Left hindlimb (tissue), 1 donor: ENCODE measurements around the gene ABCC4.
"Not testable (repeated sequence)": the region's sequence is repeated elsewhere in the genome, so short reads cannot be mapped to it uniquely, and the experiment has no call there.

Experiments
- DNase-seq: peaks from one replicate; pipeline ENCODE4 v3.0.0-alpha.2; 2018

ABCC4 gene

DNA sequence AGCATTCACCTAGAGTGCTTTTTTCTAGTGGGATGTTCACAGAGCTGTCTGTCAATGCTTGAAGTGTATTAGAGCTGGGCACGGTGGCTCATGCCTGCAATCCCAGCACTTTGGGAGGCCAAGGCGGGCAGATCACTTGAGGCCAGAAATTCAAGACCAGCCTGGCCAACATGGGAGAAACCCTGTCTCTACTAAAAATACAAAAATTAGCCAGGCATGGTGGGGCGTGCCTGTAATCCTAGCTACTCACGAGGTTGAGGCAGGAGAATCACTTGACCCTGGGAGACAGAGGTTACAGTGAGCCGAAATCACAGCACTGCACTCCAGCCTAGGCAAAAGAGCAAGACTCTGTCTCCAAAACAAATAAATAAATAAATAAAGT, 108.7 kb downstream of the ABCC4 start:
- not testable (repeated sequence) for DNase-seq

DNA sequence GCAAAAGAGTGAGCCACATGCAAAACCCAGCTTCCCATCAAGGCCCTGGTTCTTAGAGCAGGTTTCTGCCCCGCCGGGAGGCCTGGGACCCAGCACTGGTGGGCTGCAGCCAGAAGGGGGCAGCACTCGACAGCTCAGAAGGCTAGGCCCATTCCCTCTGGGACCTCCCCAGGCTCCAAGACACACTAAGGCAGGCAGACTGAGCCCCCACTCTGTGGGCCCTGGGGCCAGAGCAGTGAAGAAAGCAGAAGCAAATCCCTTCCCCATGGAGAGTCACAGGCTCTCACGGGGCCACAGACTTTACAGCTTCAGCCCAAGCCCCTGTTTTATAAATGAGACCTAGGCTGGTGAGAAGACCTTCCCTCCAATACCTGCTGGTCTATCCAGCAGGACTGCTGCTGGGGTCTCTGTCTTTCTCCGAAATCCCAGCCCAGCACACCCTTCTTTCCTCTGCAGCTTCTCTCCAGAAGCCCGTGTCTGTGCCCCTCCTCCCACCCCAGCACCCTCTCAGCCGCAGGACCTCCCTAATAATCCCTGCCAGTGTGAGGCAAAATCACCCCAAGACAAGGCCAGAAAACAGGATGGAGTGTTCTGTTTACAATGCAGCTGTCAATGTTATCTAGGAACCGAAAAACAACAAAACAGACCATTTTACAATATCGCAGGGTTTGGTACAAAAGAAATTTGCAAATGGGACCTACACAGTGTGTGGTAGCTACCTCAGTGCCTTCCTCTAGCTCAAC, 109.3 kb downstream of the ABCC4 start:
- DNase-seq: peak; percentile 52

DNA sequence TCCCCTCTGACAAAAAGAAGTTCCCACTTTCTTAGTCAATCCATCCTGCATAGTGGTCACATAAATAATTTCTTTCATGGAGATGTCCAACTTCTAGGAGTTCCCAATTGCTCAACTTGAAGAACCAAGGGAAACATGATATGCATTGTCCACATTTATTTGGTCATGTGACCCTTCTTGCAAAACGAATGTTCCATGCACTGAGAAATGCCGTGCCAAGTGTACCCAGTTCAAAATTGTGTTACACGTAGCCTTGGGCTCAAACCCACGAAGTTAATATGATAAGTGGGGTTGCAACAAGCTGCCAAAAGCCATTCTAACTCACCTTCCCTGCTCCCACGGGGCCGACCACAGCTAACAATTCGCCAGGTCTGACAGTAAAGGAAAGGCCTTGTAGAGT, 113.1 kb downstream of the ABCC4 start:
- DNase-seq: no peak

DNA sequence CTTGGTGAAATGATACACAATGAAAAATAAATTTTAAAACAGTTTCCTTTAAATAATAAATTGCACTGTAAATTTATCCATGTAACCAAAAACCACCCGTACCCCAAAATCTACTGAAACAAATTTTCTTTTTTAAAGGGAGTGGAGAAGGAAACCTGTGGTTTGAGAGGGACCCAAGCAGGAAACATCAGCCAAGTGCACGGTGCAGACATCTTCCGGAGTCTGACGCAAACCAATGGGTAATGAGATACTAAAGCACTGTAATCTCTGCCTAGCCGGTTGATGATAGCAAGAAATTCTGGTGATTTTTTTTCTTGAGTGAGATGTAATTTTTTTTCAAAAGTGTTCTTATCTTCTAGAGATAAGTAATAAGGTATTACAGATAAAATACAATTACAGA, 115.4 kb downstream of the ABCC4 start:
- DNase-seq: no peak

DNA sequence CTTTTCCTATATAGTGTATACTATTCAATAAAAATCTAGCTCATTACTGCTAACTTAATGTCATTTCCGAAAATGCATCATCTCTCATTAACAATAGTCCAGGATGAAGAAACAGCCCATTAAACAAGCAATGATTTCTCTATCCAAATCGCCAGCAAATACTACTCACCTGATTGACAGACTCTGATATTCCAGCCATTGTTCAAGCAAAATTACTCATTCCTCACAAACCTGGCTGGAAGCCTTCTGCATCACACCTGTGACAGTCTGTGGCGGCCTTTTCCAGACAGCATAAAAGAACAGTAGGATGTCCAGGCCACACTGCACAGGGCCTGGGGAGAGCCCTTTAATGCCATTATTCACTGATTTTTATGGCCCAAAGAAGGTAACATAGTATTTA, 115.9 kb downstream of the ABCC4 start:
- DNase-seq: no peak

DNA sequence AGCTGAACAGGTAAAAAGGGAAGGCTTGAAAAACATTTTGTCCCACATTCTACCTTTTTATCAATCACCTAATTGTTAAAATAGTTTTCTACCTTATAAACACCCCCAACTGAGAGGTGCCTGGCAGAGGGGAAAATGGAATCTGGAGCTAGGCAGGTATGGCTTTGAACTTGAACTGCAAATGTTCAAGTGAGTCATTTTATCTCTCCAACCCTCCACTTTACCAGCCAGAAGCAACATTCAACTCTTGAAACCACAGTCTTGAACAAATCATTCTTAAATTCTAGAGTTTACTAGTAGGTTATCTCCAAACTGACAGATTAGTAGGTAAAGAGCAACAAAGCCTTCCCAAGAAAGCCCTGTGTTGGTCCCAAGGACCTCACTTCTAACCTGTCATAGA, 116.9 kb downstream of the ABCC4 start:
- no peak for DNase-seq

DNA sequence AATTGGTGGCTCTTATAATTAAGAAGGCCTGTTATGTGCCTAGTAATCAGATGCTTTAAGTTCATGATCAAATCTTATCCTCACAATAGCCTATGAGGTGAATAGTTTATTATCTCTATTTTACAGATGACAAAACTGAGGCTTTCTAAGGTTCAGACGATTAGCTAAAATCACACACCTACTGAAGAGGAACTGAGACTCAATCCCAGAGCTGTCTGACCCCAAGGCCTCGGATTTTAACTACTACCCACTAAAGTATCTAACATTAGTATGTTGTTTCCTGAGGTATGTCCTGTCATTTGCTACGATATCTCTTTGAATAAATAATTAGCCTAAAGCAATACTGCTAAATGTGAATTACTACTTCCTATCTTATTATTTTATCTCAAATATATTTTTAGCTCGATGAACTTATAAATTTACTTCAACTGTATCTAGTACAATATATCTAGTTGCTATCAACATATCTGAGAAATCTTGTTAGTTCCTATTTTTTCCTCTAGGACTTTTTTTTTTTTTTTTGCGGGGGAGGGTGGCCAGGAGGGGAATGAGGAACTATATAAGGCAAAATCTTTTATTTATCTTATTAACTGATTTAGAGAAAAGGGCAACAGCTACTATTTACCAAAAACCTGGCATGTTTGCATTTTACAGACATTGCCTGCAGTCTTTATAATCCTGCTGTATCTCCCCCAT, 118.5 kb downstream of the ABCC4 start:
- no peak for DNase-seq

DNA sequence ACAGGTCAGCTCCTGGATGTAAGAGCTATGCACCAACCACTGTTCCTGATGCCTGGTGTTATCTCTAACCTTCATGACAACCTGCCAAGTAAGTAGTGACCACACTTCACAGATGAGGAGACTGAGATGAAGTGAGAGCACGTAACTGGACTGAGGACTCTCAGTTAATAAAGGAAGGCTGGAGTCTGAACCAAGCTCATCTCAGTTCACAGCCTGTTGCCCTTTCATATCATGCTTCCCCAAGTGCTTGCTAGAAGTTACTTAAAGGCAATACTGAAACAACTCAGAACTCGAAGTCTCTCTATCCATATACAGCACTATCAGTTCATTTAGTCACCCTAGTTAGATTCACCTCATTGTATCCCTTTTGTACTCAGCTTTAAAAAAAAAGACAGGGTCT, 119.7 kb downstream of the ABCC4 start:
- no peak for DNase-seq

DNA sequence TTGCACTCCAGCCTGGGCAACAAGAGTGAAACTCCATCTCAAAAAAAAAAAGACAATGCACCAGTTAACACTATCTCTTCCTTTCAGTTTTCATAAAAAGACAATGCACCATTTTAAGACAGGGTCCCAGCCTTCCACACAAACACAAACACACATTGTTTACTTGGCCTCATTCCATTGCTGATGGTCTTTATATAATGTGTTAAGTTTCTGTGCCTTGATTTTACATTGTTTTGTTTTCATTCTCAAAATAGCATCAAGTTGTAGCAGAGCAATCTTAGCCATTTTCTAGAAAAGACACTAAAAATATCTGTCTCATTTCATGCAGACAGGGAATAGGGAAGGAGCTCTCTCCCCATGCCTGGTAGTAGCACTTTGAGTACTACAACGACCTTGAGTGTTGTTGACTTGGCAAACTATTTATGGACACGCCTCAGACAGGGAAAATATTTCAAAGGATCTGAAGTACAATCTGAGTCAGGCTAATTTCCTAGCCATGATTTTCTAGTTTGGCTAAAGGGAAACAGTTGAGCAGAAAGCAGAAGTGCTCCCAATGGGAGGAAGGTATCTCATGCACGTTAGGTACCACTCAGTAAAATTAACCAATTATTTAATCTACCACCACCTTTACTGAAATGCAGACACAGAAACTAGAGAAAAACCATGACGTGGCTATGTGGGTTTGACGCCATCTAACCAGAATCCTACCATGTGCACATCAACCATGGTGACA, 120.6 kb downstream of the ABCC4 start:
- no peak for DNase-seq

DNA sequence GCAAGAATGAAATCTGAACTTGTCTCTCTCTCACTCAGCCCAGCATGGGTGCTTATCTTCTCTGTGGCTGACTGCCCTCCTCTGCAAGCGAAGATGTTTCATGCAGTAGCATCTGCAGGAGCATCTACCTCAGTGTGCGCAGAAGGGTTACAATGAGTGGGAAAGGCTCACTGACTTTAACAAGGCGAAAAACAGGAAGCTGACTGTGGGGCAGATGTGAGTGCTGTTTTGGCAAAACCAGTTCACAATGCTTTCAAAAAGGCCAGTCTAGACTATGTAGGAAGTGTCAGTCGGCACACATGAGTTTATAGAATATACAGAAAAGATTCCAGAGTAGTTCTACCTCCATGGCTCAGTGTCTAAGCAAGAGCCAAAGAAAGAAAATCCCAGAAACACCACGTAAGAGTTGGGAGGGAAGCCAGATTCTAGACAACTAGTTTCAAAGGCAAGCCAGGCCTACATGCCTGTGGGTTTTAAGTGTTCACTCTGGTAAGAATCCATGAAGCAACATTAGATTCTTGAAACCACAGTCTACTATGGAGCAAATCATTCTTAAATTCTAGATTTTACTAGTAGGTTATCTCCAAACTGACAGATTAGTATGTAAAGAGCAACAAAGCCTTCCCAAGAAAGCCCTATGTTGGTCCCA, 124.5 kb downstream of the ABCC4 start:
- DNase-seq: no peak

DNA sequence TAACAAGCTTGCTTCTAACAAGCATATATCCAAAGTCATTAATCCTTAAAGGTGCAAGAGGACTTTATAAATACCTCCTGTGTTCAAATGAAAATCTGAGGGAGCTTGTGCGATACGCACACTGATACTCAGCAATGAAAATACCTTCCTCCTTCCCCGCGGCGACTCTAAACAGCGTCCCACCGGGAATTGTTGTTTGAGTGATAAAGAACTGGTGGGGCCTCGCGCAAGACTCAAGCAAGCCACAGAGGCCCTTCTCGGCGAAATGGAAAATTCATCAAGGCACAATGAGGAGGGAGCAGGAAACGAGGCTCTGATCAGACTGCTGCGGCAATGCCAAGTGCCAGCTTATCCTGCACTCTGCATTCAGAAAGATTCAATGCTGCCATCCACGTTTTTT, 126.7 kb downstream of the ABCC4 start:
- no peak for DNase-seq

DNA sequence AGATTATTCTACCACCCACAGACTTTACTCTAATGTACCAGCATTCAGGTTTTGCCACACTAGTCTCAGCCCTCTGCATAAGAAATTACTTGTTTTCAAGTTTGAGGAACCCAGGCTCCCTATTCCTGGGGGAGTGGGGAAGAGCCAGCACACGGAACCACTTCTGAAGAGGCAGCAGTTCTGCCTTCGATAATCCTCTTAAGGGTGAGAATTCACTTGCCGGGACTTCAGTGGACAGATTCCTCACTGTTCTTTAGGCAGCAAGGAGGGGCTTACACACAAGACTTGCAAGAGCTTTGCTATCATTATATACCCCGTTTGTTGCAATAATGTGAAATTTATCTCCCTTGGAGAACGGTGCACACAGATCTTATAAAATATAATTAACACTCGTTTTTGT, 133.1 kb downstream of the ABCC4 start:
- DNase-seq: no peak

DNA sequence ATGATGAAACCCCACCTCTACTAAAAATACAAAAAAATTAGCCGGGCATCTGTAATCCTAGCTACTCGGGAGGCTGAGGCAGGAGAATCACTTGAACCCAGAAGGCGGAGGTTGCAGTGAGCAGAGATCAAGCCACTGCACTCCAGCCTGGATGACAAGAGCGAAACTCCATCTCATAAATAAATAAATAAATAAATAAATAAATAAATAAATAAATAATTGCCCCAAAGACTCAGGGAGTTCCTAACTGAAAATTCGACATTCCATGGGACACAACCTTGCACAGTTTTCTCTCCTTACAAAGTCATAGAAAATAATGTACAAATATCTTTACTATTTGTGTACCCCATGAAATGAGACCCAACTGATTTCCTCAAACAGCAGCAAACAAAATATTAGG, 134.2 kb downstream of the ABCC4 start:
- not testable (repeated sequence) for DNase-seq

DNA sequence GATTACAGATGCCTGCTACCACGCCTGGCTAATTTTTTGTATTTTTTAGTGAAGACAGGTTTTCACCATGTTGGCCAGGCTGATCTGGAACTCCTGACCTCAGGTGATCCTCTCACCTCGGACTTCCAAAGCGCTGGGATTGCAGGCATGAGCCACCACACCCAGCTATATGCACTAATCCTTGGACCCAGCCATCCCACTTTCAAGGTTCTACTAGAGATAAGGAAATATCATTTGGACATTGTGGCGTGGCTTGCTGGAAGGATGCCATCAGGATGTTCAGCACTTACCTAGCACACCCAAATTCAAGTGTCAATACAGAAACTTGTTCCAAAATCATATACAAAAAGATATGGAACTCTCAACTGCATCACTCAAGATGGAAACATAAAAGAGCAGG, 136.4 kb downstream of the ABCC4 start:
- DNase-seq: no peak

DNA sequence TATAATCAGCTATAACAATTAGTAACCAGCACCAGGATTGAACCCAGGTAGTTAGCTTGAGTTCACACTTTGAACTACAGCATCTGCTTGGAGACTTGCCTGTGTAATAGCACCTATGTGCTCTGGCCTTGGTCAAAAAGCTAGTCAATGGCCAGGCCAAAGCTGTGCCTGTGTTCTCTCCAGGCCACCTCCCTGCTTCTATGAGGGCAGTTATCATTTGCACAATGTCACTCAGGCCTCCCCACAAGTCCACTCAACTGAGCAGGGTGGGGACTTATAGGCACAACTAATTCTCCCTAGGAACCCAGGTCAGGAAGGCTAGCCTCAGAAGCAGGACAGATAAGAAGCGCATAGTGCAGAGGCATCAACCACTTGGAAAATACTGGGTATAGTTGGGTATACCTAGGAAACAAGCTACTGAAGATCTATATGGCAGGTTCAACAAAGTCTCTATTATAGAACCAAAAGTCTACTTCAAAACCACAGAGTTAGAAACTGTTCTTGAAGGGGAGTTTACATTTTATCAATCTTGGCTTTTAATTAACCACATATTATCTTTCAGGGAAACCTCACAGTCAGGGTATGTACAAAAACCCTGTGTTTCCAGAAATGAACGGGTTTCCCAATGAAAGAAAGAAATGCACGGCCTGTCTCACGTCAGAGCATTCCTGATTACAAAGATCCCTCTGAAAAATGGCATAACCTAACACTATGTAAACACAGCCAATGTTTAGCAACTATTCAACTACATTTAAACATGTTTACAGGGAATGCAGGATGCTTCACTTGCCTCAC, 140.9 kb downstream of the ABCC4 start:
- no peak for DNase-seq

DNA sequence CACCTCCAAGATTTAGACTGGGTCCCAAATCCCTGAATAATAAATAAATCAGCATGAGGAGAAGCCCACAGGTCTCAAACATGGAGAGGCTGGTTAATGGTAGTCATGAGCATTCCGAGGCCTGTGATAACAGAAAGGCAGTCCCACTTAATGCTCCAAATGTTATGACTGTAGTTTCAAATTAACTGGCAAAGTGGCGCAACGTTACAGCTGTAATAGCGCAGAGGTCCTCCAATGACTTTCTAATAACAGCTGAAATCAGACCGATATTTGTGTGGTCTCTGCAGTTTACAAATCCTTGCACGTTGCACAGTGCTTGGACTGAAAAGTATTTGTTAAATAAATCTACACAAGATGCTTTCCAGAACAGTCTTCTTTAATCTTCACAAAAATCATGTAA, 141.8 kb downstream of the ABCC4 start:
- DNase-seq: no peak

DNA sequence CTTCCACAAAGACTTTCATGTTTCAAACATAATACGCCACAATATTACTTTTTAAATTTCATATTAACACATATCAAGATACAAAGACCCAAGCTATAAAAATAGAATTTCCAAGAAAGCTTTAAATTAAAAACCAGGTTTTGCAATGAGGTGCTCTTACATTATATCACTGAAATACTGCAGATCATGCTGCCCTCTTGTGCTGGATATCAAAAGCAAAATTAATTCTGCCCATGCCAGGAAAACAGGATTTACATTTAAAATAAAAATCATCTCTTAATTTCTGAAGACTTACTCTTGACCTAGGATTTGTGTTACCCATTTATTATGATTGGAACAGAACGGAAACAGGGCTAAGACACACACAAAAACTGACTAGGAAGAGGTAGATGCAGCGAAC, 145.0 kb downstream of the ABCC4 start:
- no peak for DNase-seq

DNA sequence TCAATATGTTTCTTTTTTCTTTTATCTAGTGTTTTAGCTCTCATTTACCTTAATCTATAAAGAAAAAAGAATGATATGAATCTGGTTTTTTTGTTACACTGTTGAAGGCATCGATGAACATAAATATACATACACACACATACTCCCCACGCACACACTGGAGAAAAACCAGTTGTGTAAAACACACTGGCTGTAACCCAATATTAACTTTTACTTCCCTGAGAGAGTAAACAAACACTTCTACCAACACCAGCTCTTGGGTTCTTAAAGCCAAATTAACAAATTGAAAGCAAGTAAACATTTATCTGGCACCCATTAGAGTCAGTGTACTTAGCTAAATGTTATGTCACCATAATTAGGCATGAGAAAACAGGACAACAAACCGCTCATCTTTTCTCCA, 145.7 kb downstream of the ABCC4 start:
- DNase-seq: no peak

DNA sequence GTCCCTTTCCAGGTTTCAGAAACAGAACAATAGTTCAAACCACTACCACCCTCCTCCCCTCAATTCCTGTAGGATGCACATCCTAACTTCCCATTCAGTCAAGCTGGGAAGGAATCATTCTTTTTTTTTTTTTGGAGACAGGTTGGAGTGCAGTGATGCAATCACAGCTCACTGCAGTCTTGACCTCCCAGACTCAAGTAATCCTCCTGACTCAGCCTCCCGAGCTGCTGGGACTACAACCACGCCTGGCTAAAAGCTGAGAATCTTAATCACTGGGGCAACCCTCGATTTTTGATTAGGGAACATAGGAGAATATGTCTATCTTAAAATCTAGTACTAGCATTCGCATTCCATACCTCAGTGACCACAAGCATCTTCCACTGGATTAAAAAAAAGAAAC, 146.2 kb downstream of the ABCC4 start:
- no peak for DNase-seq

DNA sequence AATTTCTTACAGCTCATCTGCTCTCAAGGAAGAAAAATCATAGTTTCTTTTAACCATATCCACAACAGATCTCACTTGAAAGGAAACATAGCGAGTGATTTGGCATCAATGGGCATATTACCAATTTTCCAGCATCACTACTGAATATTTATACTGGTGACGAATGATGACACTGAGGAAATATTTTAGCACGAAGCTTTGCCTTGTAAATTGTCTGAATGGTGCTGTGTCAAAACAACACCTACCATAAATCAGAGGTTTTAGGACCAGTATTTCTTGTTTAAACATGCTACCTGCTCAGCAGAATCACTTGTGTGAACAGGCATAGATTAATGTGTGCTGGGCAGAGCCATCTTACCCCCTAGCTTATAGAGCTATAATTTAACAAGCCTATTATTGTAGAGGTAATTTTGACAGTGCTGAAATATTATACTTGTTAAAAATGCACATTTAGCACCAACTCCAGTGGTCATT, 146.8 kb downstream of the ABCC4 start:
- DNase-seq: no peak

DNA sequence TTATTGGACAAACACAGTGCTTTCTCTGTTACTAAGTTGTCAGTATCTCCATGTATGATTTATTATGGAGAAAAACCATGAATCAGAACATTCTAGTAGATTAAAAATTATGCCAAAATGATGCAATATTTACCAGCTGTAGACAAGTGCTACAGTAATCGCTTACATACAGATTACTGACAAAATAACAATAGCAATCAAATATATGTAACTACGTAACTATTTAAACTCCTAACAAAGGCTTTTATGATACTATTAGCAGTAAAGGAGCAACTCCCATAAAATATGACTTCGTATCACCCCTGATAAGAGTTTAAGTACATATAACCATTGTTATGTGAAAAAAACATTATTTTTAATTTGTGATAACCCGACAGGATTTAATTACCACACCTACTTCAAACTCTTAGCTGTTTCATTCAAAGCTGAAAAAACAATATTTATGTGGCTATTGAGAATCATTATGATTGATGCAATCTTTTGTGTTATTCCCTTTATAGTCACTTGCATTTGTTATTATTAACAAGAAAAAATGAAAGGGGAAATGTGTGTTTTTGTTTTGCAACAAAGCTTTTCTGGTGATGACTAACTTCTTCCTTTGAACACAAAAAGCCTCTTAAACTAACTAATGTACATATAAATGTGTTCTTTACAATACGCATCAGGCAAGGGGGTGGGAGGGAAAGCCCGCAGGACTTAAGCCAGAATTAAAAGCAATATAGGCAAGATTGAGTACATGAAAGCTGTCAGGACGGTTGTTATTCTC, 147.4 kb downstream of the ABCC4 start:
- no peak for DNase-seq
